Coronary artery (tissue), 2 donors: ENCODE data around the gene DCPS.

Experiments
- DNase-seq: peaks from one replicate; pipeline ENCODE4 v3.0.0-alpha.2; 2017; ENCODE audit warnings: low spot score
- H3K27ac ChIP-seq, 2 donors: fragments of 200-600 bp; sonication (generic); one replicate each; pipeline ENCODE4 v1.5.1; 2016 to 2019
- H3K4me3 ChIP-seq: fragments of 200-600 bp; sonication (generic); 2 replicates; pipeline ENCODE4 v1.5.1; 2016; ENCODE audit warnings: mild to moderate bottlenecking, moderate library complexity
- TF ChIP-seq, protein P1 (sequence below): fragments of 200-600 bp; sonication (generic); IDR thresholded peaks from one replicate; pipeline ENCODE4 v1.5.1; 2019; ENCODE audit warnings: antibody characterized with exemption

The DCPS gene

DNA sequence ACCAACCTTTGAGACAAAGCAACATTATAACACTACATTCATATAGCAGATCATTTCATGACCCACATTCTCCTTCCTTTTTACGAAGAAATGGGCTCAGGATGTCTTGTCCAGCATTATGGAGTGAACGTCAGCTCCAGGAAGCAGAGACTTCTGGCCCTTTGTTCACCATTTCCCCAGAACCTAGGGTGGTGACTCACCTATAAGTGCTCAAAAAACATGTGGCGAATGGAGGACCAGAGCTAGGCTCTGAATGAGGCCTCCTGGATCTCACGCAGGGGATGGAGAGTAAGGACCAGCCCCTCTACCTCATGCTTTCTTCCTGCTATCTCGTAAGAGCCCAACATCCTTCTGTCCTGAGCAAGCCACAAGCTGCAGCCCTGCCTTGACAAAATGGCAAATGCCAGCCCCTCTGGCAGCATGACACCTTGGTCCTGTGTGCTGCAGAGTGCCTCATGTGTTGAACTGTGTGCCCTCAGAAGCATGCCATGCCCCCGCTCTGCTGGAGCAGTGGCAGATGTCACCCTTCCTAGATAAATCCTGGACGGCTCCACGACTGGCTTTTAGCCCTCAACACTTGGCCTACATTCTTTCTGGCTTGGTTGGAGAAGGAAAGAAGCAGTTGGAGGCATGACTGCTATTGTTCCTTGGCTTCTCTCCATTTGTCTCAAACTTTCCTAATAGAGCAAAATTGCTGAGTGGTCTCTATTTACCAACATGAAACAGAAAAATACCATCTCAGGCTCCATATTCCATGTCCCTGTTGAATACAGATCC is 45.1 kb downstream of the DCPS start:
- TF ChIP-seq, protein P1, sequence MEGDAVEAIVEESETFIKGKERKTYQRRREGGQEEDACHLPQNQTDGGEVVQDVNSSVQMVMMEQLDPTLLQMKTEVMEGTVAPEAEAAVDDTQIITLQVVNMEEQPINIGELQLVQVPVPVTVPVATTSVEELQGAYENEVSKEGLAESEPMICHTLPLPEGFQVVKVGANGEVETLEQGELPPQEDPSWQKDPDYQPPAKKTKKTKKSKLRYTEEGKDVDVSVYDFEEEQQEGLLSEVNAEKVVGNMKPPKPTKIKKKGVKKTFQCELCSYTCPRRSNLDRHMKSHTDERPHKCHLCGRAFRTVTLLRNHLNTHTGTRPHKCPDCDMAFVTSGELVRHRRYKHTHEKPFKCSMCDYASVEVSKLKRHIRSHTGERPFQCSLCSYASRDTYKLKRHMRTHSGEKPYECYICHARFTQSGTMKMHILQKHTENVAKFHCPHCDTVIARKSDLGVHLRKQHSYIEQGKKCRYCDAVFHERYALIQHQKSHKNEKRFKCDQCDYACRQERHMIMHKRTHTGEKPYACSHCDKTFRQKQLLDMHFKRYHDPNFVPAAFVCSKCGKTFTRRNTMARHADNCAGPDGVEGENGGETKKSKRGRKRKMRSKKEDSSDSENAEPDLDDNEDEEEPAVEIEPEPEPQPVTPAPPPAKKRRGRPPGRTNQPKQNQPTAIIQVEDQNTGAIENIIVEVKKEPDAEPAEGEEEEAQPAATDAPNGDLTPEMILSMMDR, result no peak
- no peak for DNase-seq
- Histone ChIP-seq H3K27ac (peak overlapping the region; percentile 86 to 88), H3K4me3 (no peak overlapping the region)

DNA sequence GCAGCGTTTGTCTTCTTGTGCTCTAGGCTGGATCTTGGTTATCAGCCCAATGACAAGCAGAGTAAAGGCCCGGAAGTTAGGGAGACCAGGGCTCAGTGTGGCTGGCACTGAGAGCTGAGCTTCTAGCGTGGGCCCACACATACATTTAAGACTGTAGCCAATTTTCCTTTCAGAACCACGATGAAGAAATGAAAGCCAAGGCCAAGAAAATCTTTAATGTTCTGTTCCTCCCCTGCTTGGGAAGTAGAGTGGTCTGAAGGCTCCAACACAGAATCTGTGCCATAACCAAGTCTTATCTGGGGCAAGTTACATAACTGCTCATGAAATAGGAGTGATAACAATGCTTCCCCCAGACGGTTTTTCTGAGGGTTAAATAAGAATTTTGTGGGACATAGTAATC is 47.0 kb downstream of the DCPS start:
- DNase-seq, result no peak
- Histone ChIP-seq H3K4me3 (no peak overlapping the region), H3K27ac (peak overlapping the region; percentile 75 to 82)
- TF ChIP-seq, protein P1, result no peak

DNA sequence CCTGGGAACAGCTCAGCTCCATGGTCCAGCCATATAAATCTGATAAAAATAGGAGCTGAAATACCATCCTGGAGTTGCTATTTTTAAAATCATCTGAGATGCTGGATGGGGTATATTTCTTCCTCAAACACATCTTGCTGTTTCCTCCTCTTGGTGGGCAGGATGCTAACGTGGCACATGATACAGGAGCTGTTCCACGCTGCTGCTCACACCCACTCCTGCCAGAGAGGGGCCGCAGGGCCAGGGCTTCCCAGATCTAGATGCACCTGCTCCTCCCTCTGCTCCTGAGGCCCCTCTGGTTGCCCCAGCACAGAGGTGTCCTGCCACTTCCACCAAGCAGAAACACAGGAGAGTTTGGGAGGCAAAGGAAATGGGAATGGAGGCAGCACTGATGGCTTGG is 48.3 kb downstream of the DCPS start:
- TF ChIP-seq, protein P1, result no peak
- Histone ChIP-seq H3K4me3 (no peak overlapping the region), H3K27ac (peak overlapping the region; percentile 75 to 82)
- no peak for DNase-seq

DNA sequence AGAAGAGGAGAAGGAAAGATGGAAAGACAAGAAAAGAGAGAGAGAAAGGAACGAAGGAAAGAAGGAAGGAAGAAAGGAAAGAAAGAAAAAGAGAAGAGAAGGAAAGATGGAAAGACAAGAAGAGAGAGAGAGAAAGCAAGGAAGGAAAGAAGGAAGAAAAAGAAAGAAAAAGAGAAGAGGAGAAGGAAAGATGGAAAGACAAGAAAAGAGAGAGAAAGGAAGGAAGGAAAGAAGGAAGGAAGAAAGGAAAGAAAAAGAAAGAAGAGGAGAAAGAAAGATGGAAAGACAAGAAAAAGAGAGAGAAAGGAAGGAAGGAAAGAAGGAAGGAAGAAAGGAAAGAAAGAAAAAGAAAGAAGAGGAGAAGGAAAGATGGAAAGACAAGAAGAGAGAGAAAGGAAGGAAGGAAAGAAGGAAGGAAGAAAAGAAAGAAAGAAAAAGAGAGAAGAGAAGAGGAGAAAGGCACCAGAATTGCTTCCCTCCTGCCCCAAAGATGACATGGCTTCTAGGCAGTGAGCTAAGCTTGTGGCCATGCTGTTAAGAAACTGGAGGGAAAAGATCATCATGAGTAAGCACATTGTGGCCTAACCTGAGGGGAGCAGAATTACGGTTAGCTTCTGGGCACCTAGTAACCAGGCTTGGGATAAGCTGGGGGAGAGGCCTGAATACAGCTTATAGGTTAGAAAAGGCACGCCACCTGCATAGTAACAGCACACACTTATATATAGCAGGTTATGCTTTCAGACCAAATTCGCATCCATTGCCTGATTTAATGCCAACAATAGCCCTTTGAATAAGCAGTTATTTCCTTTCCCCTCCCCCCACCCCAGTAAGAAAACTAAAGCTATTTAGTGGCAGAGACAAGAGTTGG is 49.3 kb downstream of the DCPS start:
- peak overlapping the region; percentile 67 to 75 for H3K27ac ChIP-seq

DNA sequence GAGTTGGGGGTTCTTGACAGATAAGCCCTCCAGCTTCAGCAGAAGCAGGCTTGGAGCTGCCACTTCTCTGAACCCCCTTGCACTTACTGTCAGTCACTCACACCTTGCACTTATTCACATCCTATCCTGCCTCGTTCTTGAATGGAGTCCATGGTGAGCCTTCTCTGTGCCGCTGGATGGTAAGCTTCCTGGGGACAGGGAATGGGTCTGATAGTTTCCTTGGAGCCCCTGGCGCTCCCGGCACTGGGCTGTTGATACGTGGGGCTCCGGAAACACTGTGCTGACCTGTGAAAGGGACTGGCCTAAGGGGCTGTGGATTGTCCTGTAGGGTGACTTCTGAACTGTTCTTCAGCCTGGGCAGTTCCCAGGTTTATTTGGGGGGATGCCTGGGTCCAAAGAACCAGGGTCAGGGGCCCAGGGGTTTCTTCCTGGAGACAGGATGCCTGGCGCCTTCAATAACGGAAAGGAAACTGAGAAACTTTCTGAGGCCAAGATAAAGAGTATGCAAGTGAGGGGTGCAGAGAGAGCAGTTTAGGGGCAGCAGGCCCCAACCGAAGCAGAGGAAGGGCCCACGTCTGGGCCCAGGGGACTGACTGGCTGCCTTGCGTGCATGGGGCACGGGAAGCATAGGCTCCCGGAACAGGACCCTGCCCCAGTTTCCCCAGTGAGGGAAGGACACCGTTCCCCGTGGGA is 50.9 kb downstream of the DCPS start:
- peak overlapping the region; percentile 90 to 92 for H3K27ac ChIP-seq
- H3K4me3 ChIP-seq, result peak overlapping the region; percentile 87
- TF ChIP-seq, protein P1, result no peak
- no peak for DNase-seq

More for the DNA sequence above, 49.3 kb downstream of the DCPS start:
- no peak for DNase-seq
- no peak overlapping the region for H3K4me3 ChIP-seq
- TF ChIP-seq, protein P1, result no peak

DNA sequence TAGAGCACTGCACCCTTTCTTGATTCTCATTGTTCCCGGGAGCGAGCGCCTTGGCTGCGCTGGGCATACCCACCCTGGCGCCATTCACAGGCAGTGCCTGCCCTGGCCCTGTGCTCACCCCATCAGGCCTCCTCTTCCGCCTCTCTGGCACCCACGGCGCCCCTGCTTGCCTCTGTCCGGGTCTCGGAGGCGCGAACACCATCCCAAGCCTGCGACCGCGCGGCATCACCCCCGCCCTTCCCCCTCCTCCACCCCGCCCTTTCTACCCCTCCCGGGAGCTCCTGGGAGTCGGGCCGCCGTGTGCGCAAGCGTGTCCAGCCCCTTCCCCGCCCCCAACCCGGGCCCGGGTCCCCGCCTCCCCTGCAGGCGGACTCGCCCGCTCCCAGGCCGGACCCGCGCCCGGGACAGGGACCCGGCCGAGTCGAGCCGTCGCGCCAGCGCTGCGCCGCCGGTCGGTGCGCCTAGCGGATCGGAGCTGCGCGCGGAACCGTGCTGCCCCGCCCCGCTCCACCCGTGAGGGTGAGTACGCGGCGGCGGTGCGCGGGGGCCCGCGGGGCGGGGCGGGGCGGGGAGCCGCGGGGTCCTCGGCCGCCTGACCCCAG is 51.6 kb downstream of the DCPS start, which contains the start of gene ST3GAL4:
Gene ST3GAL4, plus strand, starts transcription at position 363 of the 602 bp plus-strand sequence. CDS start 50,470 bp downstream, outside the sequence.
- DNase-seq, result peak; percentile 89
- TF ChIP-seq, protein P1, result no peak
- peak within 1 kb of the TSS; percentile 90 to 92 for H3K27ac ChIP-seq
- H3K4me3 ChIP-seq, result peak within 1 kb of the TSS; percentile 87
